ENCODE data around the gene RNF19B.
"Not testable (repeated sequence)": the region's sequence is repeated elsewhere in the genome, so short reads cannot be mapped to it uniquely, and the experiment has no call there.

The RNF19B gene

GRCh38 chr1:33003657-33004056, 39.0 kb upstream of the RNF19B start:
- no peaks in the 10 kb centered on the region for H3K27me3 ChIP-seq (ENCODE audit: control insufficient read depth, insufficient read depth, low read length)
- peaks cover 9% of the 10 kb centered on the region for H3K36me3 ChIP-seq (ENCODE audit: insufficient read depth, low read length)
- H3K4me1 ChIP-seq (ENCODE audit: control insufficient read depth, insufficient read depth, low read length) = peaks cover 10% of the 10 kb centered on the region

GRCh38 chr1:33002006-33002405, 37.4 kb upstream of the RNF19B start:
- no peaks in the 10 kb centered on the region for H3K27me3 ChIP-seq (ENCODE audit: control insufficient read depth, insufficient read depth, low read length)
- H3K4me2 ChIP-seq (ENCODE audit: low read length) = no peak overlapping the region
- no peaks in the 10 kb centered on the region for H3K9me3 ChIP-seq (replicated peaks; ENCODE audit: low read length)
- H3K36me3 ChIP-seq (ENCODE audit: insufficient read depth, low read length) = no peaks in the 10 kb centered on the region
- no peak overlapping the region for H3K4me3 ChIP-seq (ENCODE audit: low read length)
- H3K4me1 ChIP-seq (ENCODE audit: control insufficient read depth, insufficient read depth, low read length) = peaks cover 23% of the 10 kb centered on the region
- no peak overlapping the region for H3K9ac ChIP-seq (ENCODE audit: low read depth, low read length)

More at GRCh38 chr1:33003657-33004056, 39.0 kb upstream of the RNF19B start:
- Histone ChIP-seq H3K9ac (ENCODE audit: low read depth, low read length) (no peak overlapping the region), H3K9me3 (replicated peaks; ENCODE audit: low read length) (no peaks in the 10 kb centered on the region), H3K4me3 (ENCODE audit: low read length) (no peak overlapping the region), H3K4me2 (ENCODE audit: low read length) (no peak overlapping the region)

DNA sequence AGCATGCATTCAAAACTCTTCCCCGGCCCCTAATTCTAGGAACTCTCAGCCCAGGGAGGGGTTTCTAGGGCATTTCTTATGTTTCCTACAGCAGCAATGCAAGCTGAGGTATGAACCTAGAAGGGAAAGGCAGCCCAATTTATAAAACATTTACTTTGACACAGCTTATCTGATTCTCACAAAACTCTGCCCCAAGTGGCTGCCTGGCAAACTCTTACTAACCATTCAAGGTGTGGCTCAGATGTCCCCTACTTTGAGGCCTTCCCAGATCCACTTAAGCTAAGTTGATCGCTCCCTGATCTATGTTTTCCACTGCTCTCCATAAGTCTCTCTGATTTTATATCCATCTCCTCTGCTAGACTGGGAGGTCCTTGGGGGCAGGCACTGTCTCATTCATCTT, 36.7 kb upstream of the RNF19B start:
- H3K27me3 ChIP-seq (ENCODE audit: control insufficient read depth, insufficient read depth, low read length) = no peaks in the 10 kb centered on the region
- no peak overlapping the region for H3K4me2 ChIP-seq (ENCODE audit: low read length)
- H3K4me1 ChIP-seq (ENCODE audit: control insufficient read depth, insufficient read depth, low read length) = peaks cover 26% of the 10 kb centered on the region
- no peak overlapping the region for H3K4me3 ChIP-seq (ENCODE audit: low read length)
- no peaks in the 10 kb centered on the region for H3K36me3 ChIP-seq (ENCODE audit: insufficient read depth, low read length)
- no peaks in the 10 kb centered on the region for H3K9me3 ChIP-seq (replicated peaks; ENCODE audit: low read length)
- H3K9ac ChIP-seq (ENCODE audit: low read depth, low read length) = no peak overlapping the region

DNA sequence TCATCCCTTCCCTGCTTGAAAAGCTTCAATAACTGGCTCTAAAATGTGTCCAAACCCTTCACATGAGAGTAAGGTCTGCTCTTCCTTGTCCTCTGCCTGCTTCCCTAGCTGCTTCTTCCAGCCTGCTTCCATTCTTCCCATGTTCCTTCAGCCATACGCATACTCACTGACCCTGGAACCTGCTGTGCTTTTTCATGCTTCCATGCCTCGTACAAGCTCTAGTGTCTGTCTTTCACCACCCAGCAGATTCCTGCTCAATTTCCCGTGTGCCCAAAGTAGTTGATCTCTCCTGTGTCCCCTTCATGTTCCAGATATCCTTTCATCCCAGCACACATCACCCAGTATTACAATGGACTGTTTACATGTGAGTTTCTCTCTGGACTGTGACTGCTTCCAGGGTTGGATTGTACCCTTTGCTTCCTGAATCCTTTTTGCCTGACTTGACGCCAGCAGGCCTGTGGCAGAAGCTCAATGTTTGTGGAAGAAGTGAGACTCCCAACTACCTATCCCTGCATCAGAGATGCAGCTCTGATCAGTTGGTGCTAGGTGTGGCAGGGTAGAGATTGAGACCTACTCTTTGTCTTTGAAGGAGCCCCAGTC, 35.9 kb upstream of the RNF19B start:
- peaks cover 26% of the 10 kb centered on the region for H3K4me1 ChIP-seq (ENCODE audit: control insufficient read depth, insufficient read depth, low read length)

GRCh38 chr1:32998997-32999396, 34.4 kb upstream of the RNF19B start:
- Histone ChIP-seq H3K9me3 (replicated peaks; ENCODE audit: low read length) (no peaks in the 10 kb centered on the region), H3K9ac (ENCODE audit: low read depth, low read length) (no peak overlapping the region), H3K36me3 (ENCODE audit: insufficient read depth, low read length) (no peaks in the 10 kb centered on the region), H3K27me3 (ENCODE audit: control insufficient read depth, insufficient read depth, low read length) (no peaks in the 10 kb centered on the region), H3K4me2 (ENCODE audit: low read length) (no peak overlapping the region), H3K4me3 (ENCODE audit: low read length) (no peak overlapping the region), H3K4me1 (ENCODE audit: control insufficient read depth, insufficient read depth, low read length) (peaks cover 26% of the 10 kb centered on the region)

More for the DNA sequence above, 35.9 kb upstream of the RNF19B start:
- Histone ChIP-seq H3K4me3 (ENCODE audit: low read length) (no peak overlapping the region), H3K9me3 (replicated peaks; ENCODE audit: low read length) (no peaks in the 10 kb centered on the region), H3K36me3 (ENCODE audit: insufficient read depth, low read length) (no peaks in the 10 kb centered on the region), H3K4me2 (ENCODE audit: low read length) (no peak overlapping the region), H3K9ac (ENCODE audit: low read depth, low read length) (no peak overlapping the region), H3K27me3 (ENCODE audit: control insufficient read depth, insufficient read depth, low read length) (no peaks in the 10 kb centered on the region)

- H3K9ac ChIP-seq (ENCODE audit: low read depth, low read length) = peak overlapping the region; percentile 47
- no peaks in the 10 kb centered on the region for H3K36me3 ChIP-seq (ENCODE audit: insufficient read depth, low read length)
- no peak overlapping the region for H3K4me3 ChIP-seq (ENCODE audit: low read length)
- H3K4me1 ChIP-seq (ENCODE audit: control insufficient read depth, insufficient read depth, low read length) = peaks cover 30% of the 10 kb centered on the region
- peak overlapping the region; percentile 0 for H3K4me2 ChIP-seq (ENCODE audit: low read length)
- no peaks in the 10 kb centered on the region for H3K9me3 ChIP-seq (replicated peaks; ENCODE audit: low read length)
- H3K27me3 ChIP-seq (ENCODE audit: control insufficient read depth, insufficient read depth, low read length) = no peaks in the 10 kb centered on the region
Measured at GRCh38 chr1:32998064-32998463, 33.5 kb upstream of the RNF19B start.

GRCh38 chr1:32997381-32997891, 32.8 kb upstream of the RNF19B start:
- H3K4me3 ChIP-seq (ENCODE audit: low read length) = no peak overlapping the region
- H3K4me1 ChIP-seq (ENCODE audit: control insufficient read depth, insufficient read depth, low read length) = peaks cover 37% of the 10 kb centered on the region
- peak overlapping the region; percentile 47 for H3K9ac ChIP-seq (ENCODE audit: low read depth, low read length)
- H3K27me3 ChIP-seq (ENCODE audit: control insufficient read depth, insufficient read depth, low read length) = no peaks in the 10 kb centered on the region
- no peaks in the 10 kb centered on the region for H3K36me3 ChIP-seq (ENCODE audit: insufficient read depth, low read length)
- peak overlapping the region; percentile 0 for H3K4me2 ChIP-seq (ENCODE audit: low read length)
- H3K9me3 ChIP-seq (replicated peaks; ENCODE audit: low read length) = no peaks in the 10 kb centered on the region

DNA sequence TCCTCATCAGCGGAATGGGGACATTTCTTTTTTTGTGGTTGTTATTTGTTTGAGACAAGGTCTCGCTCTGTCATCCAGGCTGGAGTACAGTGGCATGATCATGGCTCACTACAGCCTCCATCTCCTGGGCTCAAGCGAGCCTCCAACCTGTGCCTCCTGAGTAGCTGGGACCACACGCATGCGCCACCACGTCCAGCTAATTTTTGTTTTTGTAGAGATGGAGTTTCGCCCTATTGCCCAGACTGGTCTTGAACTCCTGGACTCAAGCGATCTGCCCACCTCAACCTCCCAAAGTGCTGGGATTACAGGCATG, 28.7 kb upstream of the RNF19B start:
- peaks cover 52% of the 10 kb centered on the region for H3K4me1 ChIP-seq (ENCODE audit: control insufficient read depth, insufficient read depth, low read length)

GRCh38 chr1:32992489-32993323, 28.1 kb upstream of the RNF19B start:
- Histone ChIP-seq H3K9ac (ENCODE audit: low read depth, low read length) (peak overlapping the region; percentile 58), H3K4me3 (ENCODE audit: low read length) (peak overlapping the region; percentile 7), H3K9me3 (replicated peaks; ENCODE audit: low read length) (no peaks in the 10 kb centered on the region), H3K4me2 (ENCODE audit: low read length) (peak overlapping the region; percentile 14), H3K36me3 (ENCODE audit: insufficient read depth, low read length) (no peaks in the 10 kb centered on the region), H3K27me3 (ENCODE audit: control insufficient read depth, insufficient read depth, low read length) (no peaks in the 10 kb centered on the region), H3K4me1 (ENCODE audit: control insufficient read depth, insufficient read depth, low read length) (peaks cover 48% of the 10 kb centered on the region)

More for the DNA sequence above, 28.7 kb upstream of the RNF19B start:
- H3K9me3 ChIP-seq (replicated peaks; ENCODE audit: low read length); H3K27me3 ChIP-seq (ENCODE audit: control insufficient read depth, insufficient read depth, low read length); H3K4me3 ChIP-seq (ENCODE audit: low read length); H3K4me2 ChIP-seq (ENCODE audit: low read length); H3K36me3 ChIP-seq (ENCODE audit: insufficient read depth, low read length): not testable (repeated sequence)
- peak overlapping the region; percentile 58 for H3K9ac ChIP-seq (ENCODE audit: low read depth, low read length)

DNA sequence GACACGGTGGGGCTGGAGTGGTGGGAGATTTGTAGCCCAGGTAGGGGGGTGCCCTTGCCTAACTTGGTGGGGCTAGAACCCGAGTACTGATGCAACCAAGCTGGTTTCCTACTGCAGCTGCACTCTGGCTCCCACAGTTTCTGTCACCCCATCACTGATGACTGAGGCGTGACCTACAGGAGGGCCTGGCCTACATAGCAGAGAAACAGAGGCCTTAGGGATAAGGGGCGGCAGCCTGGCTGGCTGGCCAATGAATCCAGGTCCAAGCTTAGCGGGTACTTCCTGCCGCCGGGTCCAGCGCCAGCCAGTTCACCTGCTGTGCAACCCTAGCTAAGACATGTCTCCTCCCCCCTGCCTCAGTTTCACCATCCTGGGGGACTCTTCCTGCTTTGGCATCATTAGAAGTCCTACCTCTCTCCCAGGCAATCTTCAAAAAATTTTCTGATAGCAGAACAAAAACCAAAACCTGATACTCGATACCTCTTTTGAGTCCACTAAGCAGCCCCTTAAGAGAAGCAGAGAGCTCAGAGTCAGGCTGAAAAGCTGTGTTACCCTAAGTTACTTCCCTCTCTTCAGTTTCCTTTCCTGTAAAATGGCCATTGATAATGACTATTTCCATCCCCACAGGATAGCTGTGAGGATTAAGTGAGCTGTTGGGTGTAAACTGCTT, 27.3 kb upstream of the RNF19B start:
- Histone ChIP-seq H3K36me3 (ENCODE audit: insufficient read depth, low read length) (no peaks in the 10 kb centered on the region), H3K4me2 (ENCODE audit: low read length) (peak overlapping the region; percentile 21), H3K4me1 (ENCODE audit: control insufficient read depth, insufficient read depth, low read length) (peaks cover 40% of the 10 kb centered on the region), H3K9ac (ENCODE audit: low read depth, low read length) (peak overlapping the region; percentile 45), H3K9me3 (replicated peaks; ENCODE audit: low read length) (no peaks in the 10 kb centered on the region), H3K27me3 (ENCODE audit: control insufficient read depth, insufficient read depth, low read length) (no peaks in the 10 kb centered on the region), H3K4me3 (ENCODE audit: low read length) (no peak overlapping the region)

- Histone ChIP-seq H3K4me2 (ENCODE audit: low read length) (no peak overlapping the region), H3K4me1 (ENCODE audit: control insufficient read depth, insufficient read depth, low read length) (peaks cover 38% of the 10 kb centered on the region), H3K36me3 (ENCODE audit: insufficient read depth, low read length) (no peaks in the 10 kb centered on the region), H3K9ac (ENCODE audit: low read depth, low read length) (no peak overlapping the region), H3K4me3 (ENCODE audit: low read length) (no peak overlapping the region), H3K27me3 (ENCODE audit: control insufficient read depth, insufficient read depth, low read length) (no peaks in the 10 kb centered on the region), H3K9me3 (replicated peaks; ENCODE audit: low read length) (no peaks in the 10 kb centered on the region)
Measured at GRCh38 chr1:32991386-32991785, 26.8 kb upstream of the RNF19B start.

All from skeletal muscle satellite cell (primary cell).